ENCODE measurements around the gene MSI2. TPM values are rescaled to one million over a fixed set of nuclear protein-coding genes. Genes with fewer than 3 reads are reported as not detected.

MSI2 gene
- total and polyA plus RNA-seq, 2 experiments from 2014 or later = 15.7 to 76.4 TPM

GRCh38 chr17:57505841-57506773 is 249.8 kb downstream of the MSI2 start:
- no peak for TF ChIP-seq CTCF (IDR thresholded peaks at IDR 0.05; ENCODE audit: low read depth, low read length)
- DNase-seq (ENCODE audit: low read depth in 1 of 2, low spot score in 1 of 2) = no peak
- Histone ChIP-seq H3K27ac (peak overlapping the region; percentile 73), H3K9me3 (ENCODE audit: low read depth) (no peaks in the 10 kb centered on the region), H3K27me3 (no peaks in the 10 kb centered on the region), H3K36me3 (no peaks in the 10 kb centered on the region), H3K4me1 (ENCODE audit: low read depth) (peaks cover 25% of the 10 kb centered on the region), H3K4me3 (no peak overlapping the region)

- Histone ChIP-seq H3K4me1 (ENCODE audit: low read depth) (peaks cover 23% of the 10 kb centered on the region), H3K9me3 (ENCODE audit: low read depth) (no peaks in the 10 kb centered on the region), H3K4me3 (no peak overlapping the region), H3K27ac (peak overlapping the region; percentile 73), H3K36me3 (no peaks in the 10 kb centered on the region), H3K27me3 (no peaks in the 10 kb centered on the region)
- TF ChIP-seq CTCF (IDR thresholded peaks at IDR 0.05; ENCODE audit: low read depth, low read length) = no peak
- no peak for DNase-seq (ENCODE audit: low read depth in 1 of 2, low spot score in 1 of 2)
Measured at GRCh38 chr17:57506774-57507127, 250.4 kb downstream of the MSI2 start.

- no peak for DNase-seq (ENCODE audit: low read depth in 1 of 2, low spot score in 1 of 2)
- Histone ChIP-seq H3K36me3 (no peaks in the 10 kb centered on the region), H3K27me3 (no peaks in the 10 kb centered on the region), H3K27ac (no peak overlapping the region), H3K9me3 (ENCODE audit: low read depth) (no peaks in the 10 kb centered on the region), H3K4me1 (ENCODE audit: low read depth) (peaks cover 25% of the 10 kb centered on the region), H3K4me3 (no peak overlapping the region)
- no peak for TF ChIP-seq CTCF (IDR thresholded peaks at IDR 0.05; ENCODE audit: low read depth, low read length)
Measured at GRCh38 chr17:57507828-57508227, 251.5 kb downstream of the MSI2 start.

GRCh38 chr17:57508671-57509070 is 252.3 kb downstream of the MSI2 start:
- H3K4me1 ChIP-seq (ENCODE audit: low read depth) = peaks cover 22% of the 10 kb centered on the region
- no peaks in the 10 kb centered on the region for H3K9me3 ChIP-seq (ENCODE audit: low read depth)
- no peaks in the 10 kb centered on the region for H3K36me3 ChIP-seq
- TF ChIP-seq CTCF (IDR thresholded peaks at IDR 0.05; ENCODE audit: low read depth, low read length) = no peak
- no peak overlapping the region for H3K27ac ChIP-seq
- H3K4me3 ChIP-seq = no peak overlapping the region
- H3K27me3 ChIP-seq = no peaks in the 10 kb centered on the region
- DNase-seq (ENCODE audit: low read depth in 1 of 2, low spot score in 1 of 2) = no peak

- Histone ChIP-seq H3K4me3 (no peak overlapping the region), H3K4me1 (ENCODE audit: low read depth) (peaks cover 13% of the 10 kb centered on the region), H3K27ac (peak overlapping the region; percentile 18), H3K27me3 (no peaks in the 10 kb centered on the region), H3K9me3 (ENCODE audit: low read depth) (no peaks in the 10 kb centered on the region), H3K36me3 (no peaks in the 10 kb centered on the region)
- no peak for TF ChIP-seq CTCF (IDR thresholded peaks at IDR 0.05; ENCODE audit: low read depth, low read length)
- DNase-seq (ENCODE audit: low read depth in 1 of 2, low spot score in 1 of 2) = no peak
Measured at GRCh38 chr17:57511475-57512123, 255.3 kb downstream of the MSI2 start.
